Midbrain (tissue), 1 donor: ENCODE measurements around the gene PRF1.
"Not testable (repeated sequence)": the region's sequence is repeated elsewhere in the genome, so short reads cannot be mapped to it uniquely, and the experiment has no call there.

Source experiments
- DNase-seq: peaks from one replicate; lab custom pipeline; 2025; lab: John Stamatoyannopoulos, UW

PRF1 gene

GRCh38 chr10:70617798-70618568 is 15.4 kb upstream of the PRF1 start:
- no peak for DNase-seq

DNA sequence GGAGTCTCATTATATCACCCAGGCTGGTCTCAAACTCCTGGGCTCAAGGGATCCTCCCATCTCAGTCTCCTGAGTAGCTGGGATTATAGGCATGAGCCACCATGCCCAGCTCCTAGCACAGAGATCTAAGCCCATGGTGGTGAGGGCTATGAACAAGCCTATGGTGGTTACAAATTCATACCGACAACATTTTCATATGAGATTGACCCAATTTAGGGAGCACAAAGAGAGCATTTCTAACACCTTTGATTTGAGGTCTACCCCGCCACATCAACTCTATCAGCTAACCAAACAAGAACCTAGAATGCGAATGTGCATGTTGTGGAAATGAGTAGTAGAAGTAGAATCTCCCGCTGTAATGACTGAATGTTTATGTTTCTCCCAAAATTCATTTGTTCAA is 14.2 kb upstream of the PRF1 start:
- no peak for DNase-seq

GRCh38 chr10:70615784-70616522 is 13.4 kb upstream of the PRF1 start:
- no peak for DNase-seq

GRCh38 chr10:70615211-70615610 is 12.7 kb upstream of the PRF1 start:
- DNase-seq = no peak

DNA sequence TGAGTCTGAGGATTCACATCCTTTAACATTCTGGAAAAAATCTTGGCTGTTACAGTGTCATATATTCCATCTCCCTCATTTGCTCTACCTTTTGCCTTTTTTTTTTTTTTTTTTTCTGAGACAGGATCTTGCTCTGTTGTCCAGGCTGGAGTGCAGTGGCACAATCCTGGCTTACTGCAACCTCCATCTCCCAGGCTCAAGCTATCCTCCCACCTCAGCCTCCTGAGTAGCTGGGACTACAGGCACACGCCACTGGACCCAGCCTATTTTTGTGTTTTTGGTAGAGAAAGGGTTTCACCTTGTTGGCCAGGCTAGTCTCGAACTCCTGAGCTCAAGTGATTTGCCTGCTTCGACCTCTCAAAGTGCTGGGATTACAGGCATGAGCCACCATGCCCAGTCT is 11.8 kb upstream of the PRF1 start:
- not testable (repeated sequence) for DNase-seq

GRCh38 chr10:70613941-70614340 is 11.4 kb upstream of the PRF1 start:
- DNase-seq = no peak

- no peak for DNase-seq
These were observed 5.4 kb upstream of the PRF1 start for GRCh38 chr10:70607936-70608335.

DNA sequence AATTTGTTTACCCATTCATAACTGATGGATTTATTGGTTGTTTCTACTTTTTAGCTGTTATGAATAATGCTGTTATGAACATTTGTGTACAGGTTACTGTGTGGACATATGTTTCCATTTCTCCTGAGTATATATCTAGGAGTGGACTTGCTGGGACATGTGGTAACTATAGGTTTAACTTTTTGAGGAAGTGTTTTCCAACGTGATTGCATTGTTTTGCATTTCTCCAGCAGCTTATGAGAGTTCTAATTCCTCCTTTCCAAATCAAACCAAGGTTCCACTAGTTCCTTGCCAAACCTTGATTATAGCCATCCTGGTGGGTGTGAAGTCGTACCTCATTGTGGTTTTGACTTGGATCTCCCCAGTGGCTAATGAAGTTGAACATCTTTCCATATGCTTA is 2.6 kb upstream of the PRF1 start:
- no peak for DNase-seq

- DNase-seq = no peak
These were observed 1.6 kb upstream of the PRF1 start for GRCh38 chr10:70604106-70604505.

DNA sequence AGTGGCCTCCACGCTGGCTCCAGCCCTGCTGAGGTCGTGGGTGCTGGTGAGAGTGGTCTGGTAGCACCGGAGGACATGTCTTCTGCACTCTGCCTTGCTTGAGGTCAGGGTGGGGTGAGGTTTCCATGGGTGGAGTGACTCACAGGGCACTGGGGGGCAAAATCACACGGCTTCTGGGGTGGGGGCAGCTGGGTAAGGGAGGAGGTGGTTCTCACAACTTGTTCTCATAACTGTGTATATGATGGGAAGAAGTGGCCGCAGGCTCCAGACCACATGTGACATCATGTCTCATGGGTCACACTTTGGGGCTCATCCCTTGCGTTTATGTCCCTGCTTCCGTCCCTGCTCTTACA is 884 bp upstream of the PRF1 start:
- DNase-seq = no peak

DNA sequence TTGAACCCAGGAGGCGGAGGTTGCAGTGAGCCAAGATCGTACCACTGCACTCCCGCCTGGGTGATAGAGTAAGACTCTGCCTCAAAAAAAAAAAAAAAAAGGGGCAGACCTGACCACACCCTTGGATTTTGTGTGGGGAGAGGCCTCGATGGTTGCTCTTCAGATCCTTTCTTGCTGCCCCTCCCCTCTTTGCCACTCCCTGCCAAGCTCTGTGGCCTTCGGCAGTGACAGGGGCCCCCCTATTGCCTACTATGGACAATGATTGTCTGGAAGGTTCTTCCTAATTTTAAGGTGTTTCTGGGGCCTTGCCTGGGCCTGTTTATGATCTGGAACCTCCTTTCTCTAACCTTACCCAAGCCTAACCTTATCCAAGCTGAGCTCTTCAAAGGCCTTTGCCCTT is 795 bp downstream of the PRF1 start:
- DNase-seq = no peak

- DNase-seq = no peak
These were observed 1.8 kb downstream of the PRF1 start for GRCh38 chr10:70600512-70601395.

GRCh38 chr10:70599791-70600190 is 2.8 kb downstream of the PRF1 start:
- no peak for DNase-seq

- DNase-seq = no peak
These were observed 3.2 kb downstream of the PRF1 start for GRCh38 chr10:70599319-70599718.

DNA sequence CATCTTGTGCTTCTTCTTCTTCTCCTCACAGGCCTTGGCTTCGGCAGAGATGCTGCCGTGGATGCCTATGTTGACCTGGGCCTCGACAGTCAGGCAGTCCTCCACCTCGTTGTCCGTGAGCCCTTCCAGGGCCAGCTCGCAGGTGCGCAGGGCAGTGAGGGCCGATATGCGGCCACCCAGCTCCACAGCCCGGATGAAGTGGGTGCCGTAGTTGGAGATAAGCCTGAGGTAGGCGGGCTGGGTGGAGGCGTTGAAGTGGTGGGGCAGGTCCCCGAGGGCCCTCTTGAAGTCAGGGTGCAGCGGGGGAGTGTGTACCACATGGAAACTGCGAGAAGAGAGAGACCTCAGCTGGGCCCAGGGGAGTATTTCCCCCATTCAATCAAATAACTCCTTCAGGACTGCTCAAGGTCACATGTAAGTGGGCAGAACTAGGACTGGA is 3.7 kb downstream of the PRF1 start:
- no peak for DNase-seq

DNA sequence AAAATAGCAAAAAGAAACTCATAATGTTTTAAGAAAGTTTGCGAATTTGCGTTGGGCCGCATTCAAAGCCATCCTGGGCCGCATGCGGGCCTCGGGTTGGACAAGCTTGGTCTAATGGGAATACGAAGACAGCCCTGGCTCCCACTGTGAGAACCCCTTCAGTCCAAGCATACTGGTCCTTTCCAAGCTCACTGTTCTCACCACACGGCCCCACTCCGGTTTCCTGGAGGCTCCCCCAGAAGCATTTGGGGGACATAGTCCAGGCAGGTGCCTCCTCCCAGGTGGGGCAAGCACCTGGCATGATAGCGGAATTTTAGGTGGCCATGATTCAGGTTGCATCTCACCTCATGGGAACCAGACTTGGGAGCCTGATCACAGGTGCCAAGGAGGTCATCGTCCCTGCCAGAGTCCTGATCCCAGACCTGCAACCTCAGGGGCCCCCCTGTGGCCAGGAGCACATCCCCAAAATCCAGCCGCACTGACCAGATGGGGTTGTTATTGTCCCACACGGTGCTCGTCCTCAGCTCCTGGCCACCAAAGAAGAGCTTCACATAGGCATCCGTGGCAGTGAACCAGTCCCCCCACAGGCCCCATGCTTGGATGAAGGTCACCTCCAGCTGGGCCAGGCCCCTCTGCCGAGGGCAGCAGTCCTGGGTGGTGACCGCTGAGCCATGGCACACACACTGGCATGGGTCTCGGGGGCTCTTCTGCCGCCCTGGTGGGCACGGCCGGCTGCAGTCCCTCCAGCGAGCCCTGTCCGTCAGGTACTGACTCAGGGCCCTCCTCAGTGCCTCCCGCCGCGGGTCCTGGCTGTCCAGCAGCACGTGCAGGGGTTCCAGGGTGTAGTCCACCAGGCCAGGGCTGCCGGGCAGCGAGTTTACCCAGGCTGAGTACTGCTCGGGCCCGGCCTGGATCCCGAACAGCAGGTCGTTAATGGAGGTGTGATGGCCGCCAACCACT is 4.4 kb downstream of the PRF1 start:
- no peak for DNase-seq

GRCh38 chr10:70596860-70597809 is 5.4 kb downstream of the PRF1 start:
- DNase-seq = no peak

DNA sequence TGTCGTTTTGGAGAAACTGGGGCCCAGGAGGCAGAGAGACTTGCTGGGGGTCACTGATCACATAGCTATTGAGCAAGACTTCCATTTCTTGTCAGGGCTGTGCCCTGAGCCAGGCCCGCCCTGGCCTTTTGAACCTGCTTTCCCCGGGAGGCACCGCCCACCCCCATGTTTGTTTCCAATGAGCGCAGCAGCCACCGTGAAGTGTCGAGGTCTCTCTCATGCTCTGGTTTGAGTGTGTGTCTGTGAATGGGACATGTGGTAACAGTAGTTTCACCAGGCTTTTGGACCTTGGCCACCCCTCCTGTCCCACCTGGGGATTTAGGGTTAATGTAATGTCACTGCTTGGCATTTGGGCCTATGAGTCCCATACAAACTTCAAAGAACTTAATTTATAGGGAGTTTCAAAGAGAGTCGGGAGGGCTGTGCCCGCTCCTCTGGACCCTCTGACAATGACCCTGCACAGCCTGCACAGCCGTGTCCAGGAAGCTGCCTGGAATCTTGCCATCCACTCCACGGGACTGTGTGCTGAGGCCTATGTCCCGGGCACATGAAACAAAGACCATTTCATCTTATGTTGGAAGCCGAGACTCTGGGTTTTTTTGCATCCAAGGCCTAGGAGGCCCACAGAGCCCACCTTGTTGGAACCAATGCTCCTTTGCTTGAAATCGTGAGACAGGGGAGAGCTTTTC is 6.3 kb downstream of the PRF1 start:
- peak; percentile 49 for DNase-seq

DNA sequence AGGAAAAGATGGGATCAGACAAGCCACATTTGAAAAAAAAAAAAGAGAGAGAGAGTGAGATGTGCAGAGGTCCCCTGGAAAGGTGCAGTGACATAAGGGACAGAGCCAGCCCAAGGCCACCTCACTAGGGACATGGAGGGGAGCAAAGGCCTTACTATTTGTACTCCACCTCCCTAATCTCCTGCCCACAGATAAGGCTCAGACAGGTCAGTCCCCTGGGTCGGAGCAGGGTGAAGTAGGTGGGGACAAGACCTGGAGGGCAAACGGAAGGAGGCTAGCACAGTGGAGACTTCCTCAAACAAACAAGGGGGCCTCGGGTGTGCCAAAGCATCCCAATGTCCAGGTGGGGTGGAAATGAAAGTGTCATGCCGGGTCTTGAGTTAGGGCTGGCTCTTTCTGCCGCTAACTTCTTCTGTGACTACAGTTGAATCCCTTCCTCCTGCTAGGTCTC is 7.0 kb downstream of the PRF1 start:
- DNase-seq = no peak

DNA sequence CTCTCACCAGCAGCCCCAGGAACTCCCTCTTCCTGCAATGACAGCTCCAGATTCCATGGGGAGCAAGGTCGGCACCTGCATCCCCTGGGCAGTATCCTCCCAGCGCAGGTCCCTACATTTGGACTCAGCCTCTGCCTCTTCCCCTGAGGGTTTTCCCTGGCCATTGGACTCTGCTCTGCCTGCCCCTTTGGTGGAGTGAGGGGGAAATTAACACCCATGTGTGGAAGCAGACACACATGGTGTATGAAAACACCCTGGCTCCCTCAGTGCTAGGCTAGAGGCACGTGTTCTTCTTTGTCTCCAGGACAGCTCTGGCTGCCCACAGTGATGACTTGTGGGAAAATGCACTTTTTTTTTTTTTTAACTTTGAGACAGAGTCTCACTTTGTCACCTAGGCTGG is 8.4 kb downstream of the PRF1 start:
- no peak for DNase-seq
